Left ventricle myocardium inferior (tissue), 1 donor: ENCODE results near the gene SKAP2. TPM values are rescaled to one million over a fixed set of nuclear protein-coding genes. Genes with fewer than 3 reads are reported as not detected.

Source experiments
- DNase-seq: peaks from one replicate; pipeline ENCODE4 v3.0.0-alpha.2; 2020
- H3K27ac ChIP-seq: fragments of 200-600 bp; replicated peaks from 2 replicates; pipeline ENCODE4 v1.8.0; 2021
- H3K27me3 ChIP-seq: fragments of 200-600 bp; 2 replicates; pipeline ENCODE4 v1.8.0; 2021; ENCODE audit warnings: low read depth
- H3K36me3 ChIP-seq: fragments of 200-600 bp; 2 replicates; pipeline ENCODE4 v1.8.0; 2021
- H3K4me1 ChIP-seq: fragments of 200-600 bp; 2 replicates; pipeline ENCODE4 v1.8.0; 2021
- H3K4me3 ChIP-seq: fragments of 200-600 bp; 2 replicates; pipeline ENCODE4 v1.8.0; 2021; ENCODE audit warnings: mild to moderate bottlenecking, moderate library complexity
- H3K9me3 ChIP-seq: fragments of 200-600 bp; replicated peaks from 2 replicates; pipeline ENCODE4 v1.8.0; 2021
- intact Hi-C: fragments of 100-400 bp; cut with micrococcal nuclease; formaldehyde crosslinking; loops from one replicate; pipeline ENCODE4 v1.11.0; 2022
- total RNA-seq: library from RNA; stranded (reverse); fragmentation: NEBNext Ultra II Directional; extraction: Animal tissue kit (Norgen Biotek cat#: 25700); gene quantifications from one replicate; pipeline ENCODE4 v1.2.1, GENCODE V29; 2021
- TF ChIP-seq, protein P1 (sequence below): fragments of 200-600 bp; IDR thresholded peaks from 2 replicates; pipeline ENCODE4 v1.8.0; 2021; ENCODE audit warnings: antibody characterized with exemption, mild to moderate bottlenecking, borderline replicate concordance
- donor health status: DM: no; HTN: yes; CAD: no; lungs with severe emphysema.

Gene SKAP2
- total RNA-seq, 1 donor from 2014 or later: 5.2 TPM

- no peaks in the 10 kb centered on the region for H3K27me3 ChIP-seq
- H3K9me3 ChIP-seq: no peaks in the 10 kb centered on the region
- TF ChIP-seq, protein P1, sequence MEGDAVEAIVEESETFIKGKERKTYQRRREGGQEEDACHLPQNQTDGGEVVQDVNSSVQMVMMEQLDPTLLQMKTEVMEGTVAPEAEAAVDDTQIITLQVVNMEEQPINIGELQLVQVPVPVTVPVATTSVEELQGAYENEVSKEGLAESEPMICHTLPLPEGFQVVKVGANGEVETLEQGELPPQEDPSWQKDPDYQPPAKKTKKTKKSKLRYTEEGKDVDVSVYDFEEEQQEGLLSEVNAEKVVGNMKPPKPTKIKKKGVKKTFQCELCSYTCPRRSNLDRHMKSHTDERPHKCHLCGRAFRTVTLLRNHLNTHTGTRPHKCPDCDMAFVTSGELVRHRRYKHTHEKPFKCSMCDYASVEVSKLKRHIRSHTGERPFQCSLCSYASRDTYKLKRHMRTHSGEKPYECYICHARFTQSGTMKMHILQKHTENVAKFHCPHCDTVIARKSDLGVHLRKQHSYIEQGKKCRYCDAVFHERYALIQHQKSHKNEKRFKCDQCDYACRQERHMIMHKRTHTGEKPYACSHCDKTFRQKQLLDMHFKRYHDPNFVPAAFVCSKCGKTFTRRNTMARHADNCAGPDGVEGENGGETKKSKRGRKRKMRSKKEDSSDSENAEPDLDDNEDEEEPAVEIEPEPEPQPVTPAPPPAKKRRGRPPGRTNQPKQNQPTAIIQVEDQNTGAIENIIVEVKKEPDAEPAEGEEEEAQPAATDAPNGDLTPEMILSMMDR: no peak
- H3K4me1 ChIP-seq: no peaks in the 10 kb centered on the region
- no peaks in the 10 kb centered on the region for H3K36me3 ChIP-seq
- no peak for DNase-seq
- H3K4me3 ChIP-seq: no peak overlapping the region
- intact Hi-C loops: no loop called here
- H3K27ac ChIP-seq: no peak overlapping the region
These were observed 76.7 kb downstream of the SKAP2 start for GRCh38 chr7:26787701-26788100.

- H3K4me3 ChIP-seq: no peak overlapping the region
- intact Hi-C loops: no loop called here
- H3K9me3 ChIP-seq: no peaks in the 10 kb centered on the region
- TF ChIP-seq, protein P1: no peak
- H3K27me3 ChIP-seq: no peaks in the 10 kb centered on the region
- DNase-seq: no peak
- H3K4me1 ChIP-seq: no peaks in the 10 kb centered on the region
- H3K27ac ChIP-seq: no peak overlapping the region
- H3K36me3 ChIP-seq: no peaks in the 10 kb centered on the region
These were observed 80.3 kb downstream of the SKAP2 start for GRCh38 chr7:26784118-26784517.

DNA sequence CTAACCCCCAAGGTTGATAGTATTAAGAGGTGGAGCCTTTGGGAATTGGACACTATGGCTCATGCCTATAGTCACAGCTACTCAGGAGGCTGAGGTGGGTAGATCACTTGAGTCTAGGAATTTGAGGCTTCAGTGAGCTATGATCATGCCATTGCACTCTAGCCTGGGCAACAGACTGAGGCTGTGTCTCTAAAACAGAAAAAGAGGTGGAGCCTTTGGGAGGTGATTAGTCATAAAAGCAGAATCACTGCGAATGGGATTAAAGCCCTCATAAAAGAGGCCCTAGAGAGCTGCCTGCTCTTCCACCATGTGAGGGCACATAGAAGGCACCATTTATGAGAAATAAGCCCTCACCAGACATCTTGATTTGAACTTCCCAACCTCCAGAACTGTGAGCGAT, 81.9 kb downstream of the SKAP2 start:
- H3K4me1 ChIP-seq: no peaks in the 10 kb centered on the region
- H3K27ac ChIP-seq: no peak overlapping the region
- no peak overlapping the region for H3K4me3 ChIP-seq
- H3K36me3 ChIP-seq: no peaks in the 10 kb centered on the region
- no peaks in the 10 kb centered on the region for H3K9me3 ChIP-seq
- no peaks in the 10 kb centered on the region for H3K27me3 ChIP-seq
- DNase-seq: no peak
- TF ChIP-seq, protein P1: no peak
- intact Hi-C loops: no loop called here

- H3K4me1 ChIP-seq: no peaks in the 10 kb centered on the region
- no peak for DNase-seq
- intact Hi-C loops: no loop called here
- no peaks in the 10 kb centered on the region for H3K36me3 ChIP-seq
- H3K4me3 ChIP-seq: no peak overlapping the region
- H3K27me3 ChIP-seq: no peaks in the 10 kb centered on the region
- no peaks in the 10 kb centered on the region for H3K9me3 ChIP-seq
- no peak overlapping the region for H3K27ac ChIP-seq
- TF ChIP-seq, protein P1: no peak
These were observed 84.3 kb downstream of the SKAP2 start for GRCh38 chr7:26779978-26780595.

DNA sequence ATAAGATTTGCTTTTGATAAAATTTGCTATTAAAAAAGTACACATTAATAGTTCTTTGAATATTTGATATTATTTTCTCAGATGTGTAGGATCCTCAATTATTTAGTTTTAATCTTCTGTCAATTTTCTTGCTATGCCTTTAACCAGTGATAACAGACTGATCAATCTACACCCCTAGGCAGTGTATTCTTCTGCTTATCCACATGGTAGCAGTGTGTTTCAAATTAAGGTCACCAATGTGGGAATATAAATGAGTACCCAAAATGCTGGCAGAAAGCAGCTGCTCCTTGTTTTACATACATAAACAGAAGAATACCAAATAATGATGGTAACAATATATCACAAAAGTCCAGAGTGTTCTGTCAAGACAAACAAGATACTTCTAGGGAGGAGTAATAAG, 87.0 kb downstream of the SKAP2 start:
- intact Hi-C loops: no loop called here
- no peaks in the 10 kb centered on the region for H3K9me3 ChIP-seq

More for the DNA sequence above, 87.0 kb downstream of the SKAP2 start:
- DNase-seq: no peak
- TF ChIP-seq, protein P1: no peak
- Histone ChIP-seq H3K4me3 (no peak overlapping the region), H3K4me1 (no peaks in the 10 kb centered on the region), H3K36me3 (no peaks in the 10 kb centered on the region), H3K27me3 (no peaks in the 10 kb centered on the region), H3K27ac (no peak overlapping the region)
